Putamen (tissue), 1 donor: ENCODE results near the gene NEURL1B.

ENCODE experiments used
- DNase-seq: peaks from one replicate; pipeline ENCODE4 v3.0.0-alpha.2; 2016; ENCODE audit warnings: low spot score

NEURL1B gene

DNA sequence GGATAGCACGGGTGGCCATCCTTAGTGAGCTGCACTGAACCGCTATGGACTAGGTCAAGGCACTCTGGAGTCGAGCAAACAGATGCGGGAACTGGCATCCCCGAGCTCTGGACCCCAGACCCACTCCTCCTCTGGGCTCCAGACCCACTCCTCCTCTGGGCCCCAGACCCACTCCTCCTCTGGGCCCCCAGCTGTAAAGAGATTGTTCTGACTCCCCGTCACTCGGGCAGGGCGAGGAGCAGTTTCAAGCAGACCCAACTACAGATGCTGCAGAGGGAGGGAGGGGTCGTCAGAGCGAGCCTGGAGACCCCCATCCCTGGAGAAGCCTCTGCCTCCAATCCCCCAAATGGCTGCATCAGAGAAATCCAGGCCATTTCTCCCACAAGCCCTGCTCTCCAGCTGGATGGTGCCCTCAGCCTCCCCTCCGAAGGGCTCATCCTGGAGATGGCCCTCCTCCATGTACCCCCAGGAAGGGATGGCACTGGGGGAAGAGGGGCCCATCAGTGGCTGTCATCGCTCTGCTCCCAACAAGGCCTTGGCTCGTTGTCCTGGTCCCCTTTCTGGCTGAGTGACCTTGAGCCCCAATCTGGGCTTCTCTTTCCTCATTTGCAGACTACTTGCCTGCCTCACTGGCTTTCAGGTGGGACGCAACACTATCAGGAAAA lies 91.3 kb downstream of the NEURL1B start:
- DNase-seq = no peak

DNA sequence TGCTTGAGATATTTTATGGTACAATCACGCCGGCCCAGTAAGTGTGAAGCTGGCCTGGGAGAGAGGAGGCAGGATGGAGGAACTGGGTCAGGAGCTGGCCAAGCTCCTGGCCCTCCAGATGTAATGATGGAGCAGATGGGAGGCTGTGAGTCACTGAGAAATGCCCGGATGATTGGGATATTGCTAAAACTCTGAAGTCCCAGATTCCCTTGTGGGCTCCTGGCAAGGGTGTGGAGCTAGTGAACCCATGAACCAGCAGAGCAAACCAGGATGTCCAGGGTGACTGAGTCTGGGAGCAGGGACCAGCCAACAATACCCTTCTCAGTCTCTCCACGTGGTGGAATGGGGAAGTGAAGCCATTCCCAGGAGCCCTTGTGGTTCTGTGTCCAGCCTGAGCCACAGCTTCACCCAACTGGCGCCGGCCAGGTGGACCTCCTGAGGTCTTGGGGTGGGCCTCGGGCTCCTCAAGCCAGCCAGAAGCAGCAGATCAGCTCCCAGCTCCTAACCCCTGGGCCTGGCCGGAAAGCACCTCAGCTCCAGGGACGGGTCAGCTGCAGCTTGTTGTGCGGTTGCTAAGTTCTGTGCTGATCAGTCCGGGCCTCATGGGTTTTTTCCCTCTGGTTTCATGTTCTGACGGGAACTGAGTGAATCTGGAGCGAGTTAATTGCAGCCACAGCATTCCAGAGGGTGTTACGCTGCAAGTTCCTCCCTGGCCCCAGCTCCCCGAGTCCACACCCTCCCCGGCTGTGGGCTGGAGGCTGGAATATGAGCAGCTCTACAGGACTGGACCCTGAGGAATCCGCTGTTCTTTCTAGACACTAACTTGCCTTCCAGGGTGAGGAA lies 92.3 kb downstream of the NEURL1B start:
- no peak for DNase-seq

DNA sequence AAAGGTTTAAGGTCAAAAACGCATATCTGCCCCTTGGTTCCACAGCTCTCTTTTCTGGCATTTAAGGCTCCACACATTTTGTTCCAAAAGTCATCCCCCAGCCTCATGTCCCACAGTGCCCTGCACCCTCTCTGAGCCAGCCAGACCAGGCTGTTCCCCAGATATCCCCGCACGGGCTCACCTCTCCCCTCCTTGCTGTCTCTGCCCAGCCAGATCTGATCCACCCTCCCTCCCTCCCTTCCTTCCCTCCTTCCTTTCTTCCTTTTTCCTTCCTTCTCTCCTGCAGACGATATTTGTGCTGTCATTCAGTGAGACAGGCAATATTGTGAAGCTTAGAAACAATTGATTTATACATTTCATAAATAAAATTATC lies 92.9 kb downstream of the NEURL1B start:
- DNase-seq = no peak

DNA sequence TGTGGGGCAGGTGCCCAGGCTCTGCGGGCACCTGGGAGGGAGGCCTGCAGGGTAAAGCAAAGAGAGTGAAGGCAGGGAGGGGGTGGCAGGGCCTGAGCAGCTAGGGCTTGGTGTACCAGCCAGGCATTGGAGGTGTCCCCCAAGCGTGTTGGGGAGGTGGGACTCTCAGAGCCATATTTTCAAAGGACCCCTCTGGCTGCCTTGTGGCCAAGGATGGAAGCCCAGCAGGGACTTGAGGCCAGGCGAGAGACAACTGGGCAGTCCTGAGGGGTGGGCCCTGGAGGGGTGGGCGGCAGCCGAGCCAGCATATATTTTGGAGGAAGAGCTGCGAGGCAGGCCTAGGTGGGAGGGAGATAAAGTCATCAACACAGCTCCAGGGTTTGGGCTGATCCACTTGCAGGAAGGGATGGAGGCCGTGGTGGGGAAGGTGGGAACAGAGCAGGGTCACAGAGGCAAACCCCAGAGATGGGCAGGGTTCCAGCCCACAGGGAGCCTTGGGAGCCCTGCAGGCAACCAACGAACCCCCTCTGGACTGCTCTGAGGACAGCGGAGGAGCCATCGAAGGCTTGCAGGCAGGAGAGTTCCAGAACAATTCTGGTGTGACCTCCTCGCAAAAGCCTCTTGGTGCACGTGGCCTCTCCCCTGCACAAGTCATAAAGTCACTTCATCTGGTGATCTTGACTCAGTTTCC lies 94.2 kb downstream of the NEURL1B start:
- DNase-seq = no peak

DNA sequence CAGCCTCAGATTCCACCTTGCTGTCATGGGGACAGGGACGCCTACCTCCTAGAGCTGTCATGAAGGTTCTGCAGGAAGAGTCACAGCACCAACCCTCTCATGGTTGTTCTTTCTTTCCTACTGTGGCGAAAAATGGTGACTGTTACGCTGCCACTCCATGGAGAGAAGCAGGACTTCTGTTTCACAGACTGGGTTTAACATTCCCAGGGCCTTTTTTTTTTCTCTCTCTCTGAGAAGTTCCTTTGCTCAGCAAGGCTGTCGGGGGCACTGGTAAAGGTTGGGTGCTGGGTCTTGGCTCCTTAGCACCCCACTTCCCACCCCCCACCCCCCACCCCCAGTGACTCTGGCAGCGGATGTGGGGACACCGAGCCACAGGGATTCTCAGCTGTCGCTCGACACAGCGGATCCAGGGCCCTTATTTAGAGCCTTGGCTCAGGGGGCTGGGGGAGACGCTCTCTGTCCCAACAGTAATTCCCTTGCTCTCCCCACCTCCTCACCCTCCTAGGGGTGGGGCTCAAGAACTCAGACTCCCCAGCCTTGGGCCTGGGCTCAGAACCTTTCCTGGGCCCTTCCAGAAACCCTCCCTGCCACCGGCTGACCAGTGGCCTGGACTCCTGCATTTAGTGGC lies 95.6 kb downstream of the NEURL1B start:
- no peak for DNase-seq

DNA sequence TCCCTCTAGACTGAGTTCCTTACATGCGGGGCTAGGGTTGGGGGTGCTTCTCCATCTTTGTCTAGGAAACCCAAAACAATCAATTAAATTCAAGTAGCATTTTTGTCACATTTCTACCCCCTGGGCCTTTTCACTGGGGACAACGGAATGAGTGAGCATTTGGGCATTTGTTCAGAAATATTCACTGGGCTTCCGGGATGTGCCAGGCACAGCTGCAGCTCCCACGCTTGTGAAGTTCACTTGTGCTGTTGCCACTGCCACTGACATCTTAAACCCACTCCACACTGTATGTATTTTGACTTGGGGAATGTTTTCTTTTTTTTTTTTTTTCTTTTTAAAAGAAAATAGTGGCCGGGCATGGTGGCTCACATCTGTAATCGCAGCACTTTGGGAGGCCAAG lies 98.3 kb downstream of the NEURL1B start:
- DNase-seq = no peak

DNA sequence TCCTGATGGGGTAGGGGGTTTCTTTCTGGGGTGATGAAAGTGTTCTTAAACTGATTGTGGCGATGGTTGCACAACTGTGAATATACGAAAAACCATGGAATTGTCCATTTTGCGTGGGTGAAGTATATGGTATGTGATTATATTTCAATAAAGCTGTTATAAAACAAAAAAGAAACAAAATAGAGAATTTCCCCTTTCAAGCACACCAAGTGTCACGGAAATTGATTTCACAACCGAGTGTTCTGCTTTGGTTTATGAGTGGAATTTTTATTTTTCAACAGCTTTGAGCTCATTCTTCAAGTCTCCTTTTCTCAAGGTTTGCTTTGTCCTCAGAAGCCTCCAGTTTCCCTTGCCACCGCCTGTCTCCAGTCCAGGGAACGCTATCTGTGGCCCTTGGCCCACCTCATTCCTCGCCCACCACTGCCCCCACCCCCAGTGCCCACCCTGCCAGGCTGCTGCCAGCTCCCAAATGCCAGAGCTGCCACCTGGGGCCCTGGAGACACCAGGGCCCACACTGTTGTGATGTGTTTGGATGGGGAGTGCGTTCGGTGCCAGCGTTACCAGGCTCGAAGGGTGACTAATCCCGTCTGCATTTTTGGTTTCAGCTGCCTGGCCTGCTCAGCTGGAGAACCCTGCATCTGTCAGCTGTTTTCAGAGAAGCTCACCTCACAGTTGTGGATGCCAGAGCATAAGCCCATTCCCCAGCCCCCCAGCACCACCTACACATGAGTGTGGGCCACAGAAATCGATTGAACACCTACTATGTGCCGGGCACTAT lies 99.6 kb downstream of the NEURL1B start:
- DNase-seq = no peak
